Muscle layer of duodenum (tissue), 2 donors: ENCODE results near the gene RIMS4.

Experiments
- H3K27ac ChIP-seq: one replicate; pipeline ENCODE4 v1.7.0; 2013; ENCODE audit warnings: mild to moderate bottlenecking, low read length
- H3K27me3 ChIP-seq: one replicate; pipeline ENCODE4 v1.7.0; 2013; ENCODE audit warnings: low read depth, mild to moderate bottlenecking, control low read depth, low read length
- H3K36me3 ChIP-seq, 2 donors: one replicate each; pipeline ENCODE4 v1.7.0; 2013; ENCODE audit warnings: low read length in 2 of 2, control low read depth in 1 of 2, mild to moderate bottlenecking in 1 of 2; ENCODE audit not compliant: insufficient read depth in 2 of 2, control insufficient read depth in 1 of 2
- H3K4me1 ChIP-seq, 2 donors: one replicate each; pipeline ENCODE4 v1.7.0; 2013; ENCODE audit warnings: low read length in 2 of 2, mild to moderate bottlenecking in 2 of 2, control low read depth in 1 of 2, moderate library complexity in 1 of 2; ENCODE audit not compliant: insufficient read depth in 2 of 2, control insufficient read depth in 1 of 2
- H3K4me3 ChIP-seq, 2 donors: one replicate each; pipeline ENCODE4 v1.7.0; 2013; ENCODE audit warnings: low read length in 2 of 2, low read depth in 1 of 2, mild to moderate bottlenecking in 1 of 2
- H3K9me3 ChIP-seq, 2 donors: one replicate each; pipeline ENCODE4 v1.7.0; 2013; ENCODE audit warnings: low read length in 2 of 2, control low read depth in 1 of 2, mild to moderate bottlenecking in 1 of 2; ENCODE audit not compliant: control insufficient read depth in 1 of 2
- donor health status: healthy.

The RIMS4 gene

GRCh38 chr20:44702776-44703175 is 107.6 kb downstream of the RIMS4 start:
- H3K27ac ChIP-seq = no peak overlapping the region
- no peaks in the 10 kb centered on the region for H3K36me3 ChIP-seq
- H3K4me3 ChIP-seq = no peak overlapping the region
- H3K9me3 ChIP-seq = no peaks in the 10 kb centered on the region
- H3K27me3 ChIP-seq = no peaks in the 10 kb centered on the region
- H3K4me1 ChIP-seq = peaks cover 14 to 15% of the 10 kb centered on the region in 2 donors

GRCh38 chr20:44701858-44702256 is 108.5 kb downstream of the RIMS4 start:
- Histone ChIP-seq H3K36me3 (no peaks in the 10 kb centered on the region), H3K4me3 (no peak overlapping the region), H3K27ac (no peak overlapping the region), H3K9me3 (no peaks in the 10 kb centered on the region), H3K4me1 (peaks cover 14 to 15% of the 10 kb centered on the region in 2 donors), H3K27me3 (no peaks in the 10 kb centered on the region)
